ENCODE data around the gene TGFBR3. TPM values are rescaled to one million over a fixed set of nuclear protein-coding genes. Genes with fewer than 3 reads are reported as not detected.
A peak's percentile ranks its signal among the peaks of the same experiment; 100 is the strongest.

The TGFBR3 gene
- total and polyA plus RNA-seq, 9 of the 15 experiments (the other 6 are each of a cell fraction or from before 2014, with no cell fraction given), result 3.6 to 32.4 (median 15.6) TPM

DNA sequence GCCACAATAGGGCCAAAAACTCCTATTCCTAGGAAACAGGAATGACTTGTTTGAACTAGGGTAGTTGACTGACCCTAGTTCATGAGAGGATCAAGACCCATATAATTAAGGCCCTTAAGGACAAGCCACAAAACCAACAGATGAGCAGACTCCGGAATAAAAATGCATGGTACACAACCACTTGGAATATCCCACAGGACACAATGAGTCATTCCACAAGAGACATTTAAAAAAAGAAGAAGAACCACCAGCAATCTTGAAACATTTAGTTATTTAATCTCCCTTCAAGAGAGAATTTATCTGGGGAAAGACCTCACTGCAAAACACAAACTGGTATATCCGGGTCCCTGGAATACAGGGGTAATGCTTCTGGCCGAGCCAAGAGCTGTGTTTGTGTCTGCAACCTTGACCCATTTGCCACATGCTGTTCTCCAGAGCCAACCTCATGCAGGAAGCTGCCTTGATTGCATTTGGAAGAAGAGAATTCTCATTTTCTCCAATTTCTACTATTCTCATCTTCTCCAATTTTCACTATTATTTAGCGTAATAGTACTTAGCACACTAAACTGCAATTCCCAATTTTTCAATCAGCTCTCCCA, 135.5 kb downstream of the TGFBR3 start:
- ChIA-PET POLR2A (interaction anchor here (1.2 to 2.8 kb wide), 3 partner anchors 11 to 44 kb away, joined by 4 to 11 read pairs (median 8); no protein-coding TSS in a partner anchor), CTCF (ENCODE audit: low intra/inter-chr PET ratio) (interaction anchor here (0.6 kb wide), 1 partner anchor 71 kb away, joined by 4 read pairs; no protein-coding TSS in a partner anchor)
- H3K27me3 ChIP-seq (ENCODE audit: control insufficient read depth in 2 of 2, insufficient read depth in 2 of 2, low read length in 2 of 2), result no peaks in the 10 kb centered on the region
- H3K27ac ChIP-seq (ENCODE audit: extremely low read depth, low read depth, low read length), result no peak overlapping the region
- WGBS (ENCODE audit: insufficient coverage, low coverage, missing lambda C conversion rate), result 92% methylated on average over 4 of the region's 4 CpGs
- no peak overlapping the region for H3K4me2 ChIP-seq (ENCODE audit: insufficient read depth, low read length)
- intact Hi-C loops (cut with micrococcal nuclease) (no loop called here), in situ Hi-C loops (cut with MboI) (no loop called here)
- H3K4me1 ChIP-seq (replicated peaks in 1 of 2; ENCODE audit: control insufficient read depth in 2 of 2, insufficient read depth in 2 of 2, low read length in 2 of 2), result no peaks in the 10 kb centered on the region
- no peak overlapping the region for H2AFZ ChIP-seq (ENCODE audit: low read depth, low read length)
- TF ChIP-seq, protein P1, sequence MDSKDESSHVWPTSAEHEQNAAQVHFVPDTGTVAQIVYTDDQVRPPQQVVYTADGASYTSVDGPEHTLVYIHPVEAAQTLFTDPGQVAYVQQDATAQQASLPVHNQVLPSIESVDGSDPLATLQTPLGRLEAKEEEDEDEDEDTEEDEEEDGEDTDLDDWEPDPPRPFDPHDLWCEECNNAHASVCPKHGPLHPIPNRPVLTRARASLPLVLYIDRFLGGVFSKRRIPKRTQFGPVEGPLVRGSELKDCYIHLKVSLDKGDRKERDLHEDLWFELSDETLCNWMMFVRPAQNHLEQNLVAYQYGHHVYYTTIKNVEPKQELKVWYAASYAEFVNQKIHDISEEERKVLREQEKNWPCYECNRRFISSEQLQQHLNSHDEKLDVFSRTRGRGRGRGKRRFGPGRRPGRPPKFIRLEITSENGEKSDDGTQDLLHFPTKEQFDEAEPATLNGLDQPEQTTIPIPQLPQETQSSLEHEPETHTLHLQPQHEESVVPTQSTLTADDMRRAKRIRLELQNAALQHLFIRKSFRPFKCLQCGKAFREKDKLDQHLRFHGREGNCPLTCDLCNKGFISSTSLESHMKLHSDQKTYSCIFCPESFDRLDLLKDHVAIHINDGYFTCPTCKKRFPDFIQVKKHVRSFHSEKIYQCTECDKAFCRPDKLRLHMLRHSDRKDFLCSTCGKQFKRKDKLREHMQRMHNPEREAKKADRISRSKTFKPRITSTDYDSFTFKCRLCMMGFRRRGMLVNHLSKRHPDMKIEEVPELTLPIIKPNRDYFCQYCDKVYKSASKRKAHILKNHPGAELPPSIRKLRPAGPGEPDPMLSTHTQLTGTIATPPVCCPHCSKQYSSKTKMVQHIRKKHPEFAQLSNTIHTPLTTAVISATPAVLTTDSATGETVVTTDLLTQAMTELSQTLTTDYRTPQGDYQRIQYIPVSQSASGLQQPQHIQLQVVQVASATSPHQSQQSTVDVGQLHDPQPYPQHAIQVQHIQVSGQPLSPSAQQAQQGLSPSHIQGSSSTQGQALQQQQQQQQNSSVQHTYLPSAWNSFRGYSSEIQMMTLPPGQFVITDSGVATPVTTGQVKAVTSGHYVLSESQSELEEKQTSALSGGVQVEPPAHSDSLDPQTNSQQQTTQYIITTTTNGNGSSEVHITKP (IDR thresholded peaks at IDR 0.05; ENCODE audit: partially characterized antibody), result peak; percentile 45
- TF ChIP-seq ZNF239 (CRISPR knock-in tag; IDR thresholded peaks at IDR 0.05) (no peak), ZNF224 (CRISPR knock-in tag; IDR thresholded peaks at IDR 0.05) (no peak), EP400 (IDR thresholded peaks at IDR 0.05) (no peak), ZKSCAN1 (IDR thresholded peaks at IDR 0.05; ENCODE audit: low read depth, low read length) (no peak), TCF3 (CRISPR knock-in tag; IDR thresholded peaks at IDR 0.05) (no peak), HLTF (IDR thresholded peaks at IDR 0.05) (no peak), BMI1 (IDR thresholded peaks at IDR 0.05; ENCODE audit: low read length) (no peak)
- TF ChIP-seq, protein P2, sequence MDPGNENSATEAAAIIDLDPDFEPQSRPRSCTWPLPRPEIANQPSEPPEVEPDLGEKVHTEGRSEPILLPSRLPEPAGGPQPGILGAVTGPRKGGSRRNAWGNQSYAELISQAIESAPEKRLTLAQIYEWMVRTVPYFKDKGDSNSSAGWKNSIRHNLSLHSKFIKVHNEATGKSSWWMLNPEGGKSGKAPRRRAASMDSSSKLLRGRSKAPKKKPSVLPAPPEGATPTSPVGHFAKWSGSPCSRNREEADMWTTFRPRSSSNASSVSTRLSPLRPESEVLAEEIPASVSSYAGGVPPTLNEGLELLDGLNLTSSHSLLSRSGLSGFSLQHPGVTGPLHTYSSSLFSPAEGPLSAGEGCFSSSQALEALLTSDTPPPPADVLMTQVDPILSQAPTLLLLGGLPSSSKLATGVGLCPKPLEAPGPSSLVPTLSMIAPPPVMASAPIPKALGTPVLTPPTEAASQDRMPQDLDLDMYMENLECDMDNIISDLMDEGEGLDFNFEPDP (CRISPR knock-in tag; IDR thresholded peaks at IDR 0.05), result no peak
- peaks cover 12% of the 10 kb centered on the region for H3K36me3 ChIP-seq (ENCODE audit: control insufficient read depth, insufficient read depth, low read length)
- H3K4me3 ChIP-seq, result no peak overlapping the region
- no peak overlapping the region for H3K9ac ChIP-seq (ENCODE audit: insufficient read depth in 1 of 2, low read depth in 2 of 2, low read length in 2 of 2)
- FAIRE-seq (peak; percentile 32), ATAC-seq (no peak), DNase-seq (ENCODE audit: extremely low read depth in 1 of 4, low spot score in 3 of 4) (no peak)
- no peaks in the 10 kb centered on the region for H3K9me1 ChIP-seq (ENCODE audit: control insufficient read depth, insufficient read depth, low read length)
- no peaks in the 10 kb centered on the region for H4K20me1 ChIP-seq (replicated peaks; ENCODE audit: control insufficient read depth, insufficient read depth, low read length)
- H3K9me3 ChIP-seq (replicated peaks; ENCODE audit: control insufficient read depth, insufficient read depth, low read depth, low read length), result peaks cover 10% of the 10 kb centered on the region; the same call in 1 of the 2 replicates
- BruUV-seq (replicated peaks), result no TSS peak
- H3K79me2 ChIP-seq (ENCODE audit: control insufficient read depth, insufficient read depth, low read length), result no peaks in the 10 kb centered on the region
